ENCODE data around the gene SF3B2. TPM values are rescaled to one million over a fixed set of nuclear protein-coding genes. Genes with fewer than 3 reads are reported as not detected.
"Not testable (repeated sequence)": the region's sequence is repeated elsewhere in the genome, so short reads cannot be mapped to it uniquely, and the experiment has no call there.

SF3B2 gene
- total RNA-seq, 1 donor from 2014 or later: 145 TPM

- H3K27me3 ChIP-seq (ENCODE audit: low read depth): no peaks in the 10 kb centered on the region
- peaks cover 18% of the 10 kb centered on the region for H3K4me1 ChIP-seq
- no peak overlapping the region for H3K27ac ChIP-seq
- no peaks in the 10 kb centered on the region for H3K36me3 ChIP-seq
- intact Hi-C loops (cut with DNase I): no loop called here
- no peaks in the 10 kb centered on the region for H3K9me3 ChIP-seq
- no peak overlapping the region for H3K4me3 ChIP-seq
- peak; percentile 64 to 74 for ATAC-seq
- TF ChIP-seq CTCF (IDR thresholded peaks at IDR 0.05): no peak
- DNase-seq: peak; percentile 77
Observed at GRCh38 chr11:66020618-66021357, 31.4 kb upstream of the SF3B2 start.

- intact Hi-C loops (cut with DNase I): no loop called here
- no peak overlapping the region for H3K27ac ChIP-seq
- H3K36me3 ChIP-seq: no peaks in the 10 kb centered on the region
- H3K9me3 ChIP-seq: no peaks in the 10 kb centered on the region
- DNase-seq: peak; percentile 87
- TF ChIP-seq CTCF (IDR thresholded peaks at IDR 0.05): peak; percentile 98
- H3K4me1 ChIP-seq: peaks cover 18% of the 10 kb centered on the region
- H3K27me3 ChIP-seq (ENCODE audit: low read depth): no peaks in the 10 kb centered on the region
- H3K4me3 ChIP-seq: peak overlapping the region; percentile 39
- ATAC-seq: peak; percentile 90 to 91
Observed at GRCh38 chr11:66022401-66023185, 29.6 kb upstream of the SF3B2 start.

GRCh38 chr11:66023186-66023440 lies 29.1 kb upstream of the SF3B2 start:
- ATAC-seq; H3K27me3 ChIP-seq (ENCODE audit: low read depth); intact Hi-C loops (cut with DNase I); H3K27ac ChIP-seq; H3K36me3 ChIP-seq; DNase-seq; H3K9me3 ChIP-seq; H3K4me3 ChIP-seq: not testable (repeated sequence)
- H3K4me1 ChIP-seq: peaks cover 18% of the 10 kb centered on the region

GRCh38 chr11:66026017-66026529 lies 26.1 kb upstream of the SF3B2 start, which contains the start of gene CATSPER1:
Gene CATSPER1 (minus strand): TSS chr11:66026479. CDS start chr11:66026379, 100 bp downstream.
- Histone ChIP-seq H3K4me3 (no peak within 1 kb of the TSS), H3K4me1 (peaks cover 18% of the 10 kb centered on the region), H3K27me3 (ENCODE audit: low read depth) (peaks cover 4% of the 10 kb centered on the region), H3K27ac (no peak within 1 kb of the TSS), H3K36me3 (no peaks in the 10 kb centered on the region), H3K9me3 (no peaks in the 10 kb centered on the region)
- ATAC-seq (no peak), DNase-seq (no peak)
- intact Hi-C loops (cut with DNase I): no loop called here
- no peak for TF ChIP-seq CTCF (IDR thresholded peaks at IDR 0.05)

GRCh38 chr11:66032957-66033735 lies 19.0 kb upstream of the SF3B2 start:
- Histone ChIP-seq H3K4me1 (no peaks in the 10 kb centered on the region), H3K9me3 (no peaks in the 10 kb centered on the region), H3K27ac (no peak overlapping the region), H3K4me3 (no peak overlapping the region), H3K36me3 (no peaks in the 10 kb centered on the region), H3K27me3 (ENCODE audit: low read depth) (peaks cover 4% of the 10 kb centered on the region)
- no peak for DNase-seq
- TF ChIP-seq CTCF (IDR thresholded peaks at IDR 0.05): no peak
- ATAC-seq: no peak
- intact Hi-C loops (cut with DNase I): no loop called here

Data from lower lobe of right lung (tissue), 2 donors.